Activated B cell treated with CpG ODN at 0.5 μM for 24 hours (primary cell): ENCODE data around the gene SUPT3H. TPM values are rescaled to one million over a fixed set of nuclear protein-coding genes. Genes with fewer than 3 reads are reported as not detected.
"Not testable (repeated sequence)": the region's sequence is repeated elsewhere in the genome, so short reads cannot be mapped to it uniquely, and the experiment has no call there.

Source experiments
- ATAC-seq: fragments of 200-7000 bp; cut with Tn5 transposase; one replicate; pipeline ENCODE4 v1.10.0; 2021; ENCODE audit warnings: low read depth, mild to moderate bottlenecking, moderate library complexity
- CTCF ChIA-PET: fragments of 350-600 bp; sonication (Branson Sonifier 250); formaldehyde crosslinking; loops from one replicate; lab custom pipeline; 2021; ENCODE audit warnings: antibody characterized with exemption; lab: Charles Lee
- POLR2A ChIA-PET: fragments of 350-600 bp; sonication (Branson Sonifier 250); formaldehyde crosslinking; loops from one replicate; lab custom pipeline; 2021; ENCODE audit warnings: antibody characterized with exemption; lab: Charles Lee
- DNase-seq: peaks from one replicate; pipeline ENCODE4 v3.0.0; 2022
- H3K27ac Mint-ChIP-seq: one replicate; pipeline ENCODE4 v1.8.0; 2020; ENCODE audit warnings: mixed read lengths
- H3K27me3 Mint-ChIP-seq: one replicate; pipeline ENCODE4 v1.8.0; 2021; ENCODE audit warnings: mixed read lengths
- H3K36me3 Mint-ChIP-seq: one replicate; pipeline ENCODE4 v1.8.0; 2021; ENCODE audit warnings: low read depth, mixed read lengths
- H3K4me1 Mint-ChIP-seq: one replicate; pipeline ENCODE4 v1.8.0; 2021; ENCODE audit warnings: mixed read lengths
- H3K4me3 Mint-ChIP-seq: one replicate; pipeline ENCODE4 v1.8.0; 2020; ENCODE audit warnings: mild to moderate bottlenecking, mixed read lengths
- H3K9me3 Mint-ChIP-seq: one replicate; pipeline ENCODE4 v1.8.0; 2020; ENCODE audit warnings: mixed read lengths
- CTCF ChIP-seq: fragments of 200-600 bp; IDR thresholded peaks from one replicate; pipeline ENCODE4 v1.8.0; 2022; ENCODE audit warnings: antibody characterized with exemption, mild to moderate bottlenecking
- intact Hi-C: fragments of 100-400 bp; cut with micrococcal nuclease; formaldehyde crosslinking; loops from one replicate; pipeline ENCODE4 v1.15.1; 2024
- total RNA-seq: library from RNA; stranded (reverse); gene quantifications from 2 replicates; pipeline ENCODE4 v1.2.3, GENCODE V29; 2022

SUPT3H gene
- total RNA-seq, 1 donor from 2014 or later: 9.9 TPM

DNA sequence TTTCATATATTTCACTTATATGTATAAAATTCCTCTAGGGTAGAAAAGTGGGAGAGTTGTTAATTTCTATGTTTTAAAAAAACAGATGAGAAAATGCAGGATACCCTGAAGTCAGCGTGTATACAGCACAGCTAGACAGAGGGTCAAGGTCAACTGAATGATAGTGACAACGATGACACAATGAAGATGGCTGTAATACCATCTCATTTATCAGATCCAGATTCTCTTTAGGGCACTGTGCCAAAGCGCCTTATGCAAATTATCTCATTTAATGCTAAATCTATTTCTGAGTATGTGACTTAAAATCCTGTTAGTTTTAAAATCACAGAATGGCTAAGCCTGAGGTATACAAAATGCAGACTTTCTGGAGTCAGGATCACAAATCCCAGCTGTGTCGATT lies 481.0 kb downstream of the SUPT3H start:
- no peaks in the 10 kb centered on the region for H3K27me3 Mint-ChIP-seq
- no peak for ATAC-seq

DNA sequence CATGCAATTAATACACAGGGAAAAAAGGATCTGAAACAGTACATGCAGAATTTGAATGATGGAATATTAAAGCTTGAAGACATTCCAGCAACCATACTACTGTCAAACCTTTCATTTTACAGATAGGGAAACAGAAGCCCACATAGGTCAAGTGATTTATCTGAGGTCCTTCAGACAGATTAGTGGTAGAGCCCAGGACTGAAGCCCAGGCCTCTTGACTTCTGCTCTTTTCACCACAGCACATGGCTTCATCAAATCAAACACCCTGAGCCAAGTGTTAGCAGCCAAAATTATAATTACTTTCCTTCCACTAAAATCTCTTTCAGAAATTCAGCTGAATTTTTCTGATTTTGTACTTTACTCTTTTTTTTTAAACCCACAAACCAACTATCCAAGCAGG lies 485.2 kb downstream of the SUPT3H start:
- TF ChIP-seq CTCF: no peak
- intact Hi-C loops: no loop called here
- Mint-ChIP-seq H3K4me3 (no peak overlapping the region), H3K9me3 (no peaks in the 10 kb centered on the region), H3K36me3 (no peaks in the 10 kb centered on the region), H3K4me1 (no peaks in the 10 kb centered on the region), H3K27ac (no peak overlapping the region), H3K27me3 (no peaks in the 10 kb centered on the region)
- CTCF ChIA-PET: no interaction called here
- DNase-seq: no peak
- no peak for ATAC-seq
- POLR2A ChIA-PET: no interaction called here

More for the DNA sequence above, 481.0 kb downstream of the SUPT3H start:
- intact Hi-C loops: no loop called here
- DNase-seq: no peak
- H3K36me3 Mint-ChIP-seq: no peaks in the 10 kb centered on the region
- no peak overlapping the region for H3K4me3 Mint-ChIP-seq
- ChIA-PET POLR2A (no interaction called here), CTCF (no interaction called here)
- H3K27ac Mint-ChIP-seq: no peak overlapping the region
- H3K4me1 Mint-ChIP-seq: no peaks in the 10 kb centered on the region
- no peaks in the 10 kb centered on the region for H3K9me3 Mint-ChIP-seq
- no peak for TF ChIP-seq CTCF

DNA sequence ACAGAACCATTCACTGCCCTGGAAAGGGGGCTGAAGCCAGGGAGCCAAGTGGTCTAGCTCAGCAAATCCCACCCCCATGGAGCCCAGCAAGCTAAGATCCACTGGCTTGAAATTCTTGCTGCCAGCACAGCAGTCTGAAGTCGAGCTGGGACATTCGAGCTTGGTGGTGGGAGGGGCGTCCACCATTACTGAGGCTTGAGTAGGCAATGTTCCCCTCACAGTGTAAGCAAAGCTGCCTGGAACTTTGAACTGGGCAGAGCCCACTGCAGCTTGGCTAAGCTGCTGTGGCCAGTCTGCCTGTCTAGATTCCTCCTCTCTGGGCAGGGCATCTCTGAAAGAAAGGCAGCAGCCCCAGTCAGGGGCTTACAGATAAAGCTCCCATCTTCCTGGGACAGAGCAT lies 498.7 kb downstream of the SUPT3H start:
- CTCF ChIA-PET, H3K27ac Mint-ChIP-seq, H3K4me3 Mint-ChIP-seq, H3K36me3 Mint-ChIP-seq, H3K9me3 Mint-ChIP-seq, DNase-seq, ATAC-seq, H3K4me1 Mint-ChIP-seq, H3K27me3 Mint-ChIP-seq, POLR2A ChIA-PET, intact Hi-C loops: not testable (repeated sequence)

- H3K4me1 Mint-ChIP-seq, H3K27me3 Mint-ChIP-seq, H3K9me3 Mint-ChIP-seq, DNase-seq, CTCF ChIA-PET, intact Hi-C loops, POLR2A ChIA-PET, ATAC-seq, H3K4me3 Mint-ChIP-seq, H3K27ac Mint-ChIP-seq, H3K36me3 Mint-ChIP-seq: not testable (repeated sequence)
Observed at GRCh38 chr6:44876638-44877037, 501.1 kb downstream of the SUPT3H start.

DNA sequence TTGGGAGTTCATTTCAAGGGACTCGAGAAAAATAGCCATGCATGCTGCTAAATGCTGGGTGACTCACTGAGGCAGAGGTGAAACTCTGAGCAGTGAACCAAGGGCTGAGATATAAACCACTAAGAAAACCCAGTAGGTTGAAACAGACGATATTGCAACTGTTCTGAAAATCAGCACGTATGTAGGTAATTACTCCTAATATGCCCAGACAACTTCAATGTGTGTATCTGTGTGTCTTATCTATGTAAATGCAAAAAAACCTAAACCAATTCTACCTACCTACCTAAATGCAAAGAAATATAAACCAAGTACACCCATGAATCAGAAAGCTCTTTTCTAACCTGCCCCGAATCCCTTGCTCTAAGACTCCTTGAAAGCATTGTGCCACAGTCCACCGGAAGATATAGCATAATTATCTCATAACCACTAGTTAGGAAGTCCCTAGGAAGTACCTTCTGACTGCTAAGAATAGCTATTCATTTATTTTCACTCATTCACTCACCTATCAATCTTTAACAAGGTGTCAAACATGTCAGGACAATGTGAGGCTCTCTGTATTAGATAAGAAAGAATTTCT lies 508.3 kb downstream of the SUPT3H start:
- no peak overlapping the region for H3K27ac Mint-ChIP-seq
- ChIA-PET POLR2A (no interaction called here), CTCF (no interaction called here)
- no peaks in the 10 kb centered on the region for H3K27me3 Mint-ChIP-seq
- H3K9me3 Mint-ChIP-seq: peaks cover 10% of the 10 kb centered on the region
- no peak overlapping the region for H3K4me3 Mint-ChIP-seq
- no peak for ATAC-seq
- intact Hi-C loops: no loop called here
- peaks cover 19% of the 10 kb centered on the region for H3K4me1 Mint-ChIP-seq
- TF ChIP-seq CTCF: no peak
- peaks cover 10% of the 10 kb centered on the region for H3K36me3 Mint-ChIP-seq
- no peak for DNase-seq

DNA sequence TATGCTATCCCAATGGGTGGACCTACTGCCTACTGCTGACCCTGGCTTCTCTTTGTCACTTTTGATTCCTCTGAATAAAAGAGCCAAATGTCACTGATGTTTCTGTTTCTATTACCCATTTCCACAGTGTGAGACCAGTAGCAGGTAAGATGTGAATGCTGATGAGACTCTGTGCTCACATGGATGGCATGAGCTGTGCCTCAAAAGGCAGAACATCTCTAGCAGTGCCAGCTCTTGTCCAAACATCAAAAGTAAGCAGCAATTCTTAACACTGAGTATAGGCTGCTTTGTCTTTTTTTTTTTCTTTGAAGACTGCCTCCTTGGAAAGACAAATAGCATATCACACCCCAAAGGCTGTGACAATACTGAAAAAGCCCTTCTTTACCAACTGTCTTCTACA lies 508.8 kb downstream of the SUPT3H start:
- H3K4me3 Mint-ChIP-seq: no peak overlapping the region
- TF ChIP-seq CTCF: no peak
- no peak overlapping the region for H3K27ac Mint-ChIP-seq
- DNase-seq: no peak
- no peak for ATAC-seq
- peaks cover 19% of the 10 kb centered on the region for H3K4me1 Mint-ChIP-seq
- POLR2A ChIA-PET: no interaction called here
- intact Hi-C loops: no loop called here
- peaks cover 10% of the 10 kb centered on the region for H3K36me3 Mint-ChIP-seq
- no peaks in the 10 kb centered on the region for H3K27me3 Mint-ChIP-seq
- CTCF ChIA-PET: no interaction called here
- peaks cover 11% of the 10 kb centered on the region for H3K9me3 Mint-ChIP-seq
